Measurements from ENCODE around the gene SKP1. TPM values are rescaled to one million over a fixed set of nuclear protein-coding genes. Genes with fewer than 3 reads are reported as not detected.

The SKP1 gene
- total and polyA plus RNA-seq, 5 experiments from 2014 or later: 250 to 1,312 (median 1,138) TPM

DNA sequence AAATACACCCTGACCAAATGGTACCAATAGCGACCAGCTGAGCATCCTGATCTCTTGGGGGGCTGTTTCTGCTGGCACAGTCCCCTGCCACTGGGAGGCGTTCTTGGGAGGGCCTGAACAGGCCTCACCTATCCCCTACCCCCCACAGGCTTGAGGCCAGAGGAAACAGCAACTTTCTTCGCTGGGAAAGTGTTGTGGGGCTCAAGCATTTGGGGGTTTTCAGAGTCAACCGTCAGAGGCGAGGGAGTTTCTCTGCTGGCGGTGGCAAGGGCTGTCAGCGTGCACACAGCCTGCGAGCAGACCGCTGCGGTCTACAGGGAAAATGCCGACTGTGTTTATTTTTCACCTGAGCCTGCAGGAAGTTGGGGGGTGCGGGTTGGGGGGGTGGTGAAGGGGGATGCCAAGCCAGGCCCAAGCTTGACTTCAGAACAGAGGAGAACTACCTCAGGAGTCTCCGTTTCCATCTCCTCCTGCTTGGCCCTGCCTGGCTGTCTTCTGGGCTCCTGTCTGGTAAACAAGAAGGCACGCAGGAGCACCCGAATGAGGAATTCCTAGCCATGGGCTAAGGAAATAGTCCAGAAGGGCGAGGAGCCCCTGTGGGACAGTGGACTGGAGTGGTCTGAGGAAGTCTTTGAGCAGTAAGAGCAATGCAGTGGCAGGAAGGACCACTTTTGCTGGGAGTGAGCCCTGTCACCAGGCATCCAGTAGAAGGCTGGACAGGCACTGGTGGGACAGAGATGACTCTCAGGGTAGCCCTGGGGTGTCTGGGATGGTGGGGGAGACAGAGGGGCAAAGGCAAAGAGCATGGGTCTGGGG is 44.2 kb downstream of the SKP1 start:
- peak overlapping the region; percentile 91 to 99 (median 97) for H3K27ac Mint-ChIP-seq

DNA sequence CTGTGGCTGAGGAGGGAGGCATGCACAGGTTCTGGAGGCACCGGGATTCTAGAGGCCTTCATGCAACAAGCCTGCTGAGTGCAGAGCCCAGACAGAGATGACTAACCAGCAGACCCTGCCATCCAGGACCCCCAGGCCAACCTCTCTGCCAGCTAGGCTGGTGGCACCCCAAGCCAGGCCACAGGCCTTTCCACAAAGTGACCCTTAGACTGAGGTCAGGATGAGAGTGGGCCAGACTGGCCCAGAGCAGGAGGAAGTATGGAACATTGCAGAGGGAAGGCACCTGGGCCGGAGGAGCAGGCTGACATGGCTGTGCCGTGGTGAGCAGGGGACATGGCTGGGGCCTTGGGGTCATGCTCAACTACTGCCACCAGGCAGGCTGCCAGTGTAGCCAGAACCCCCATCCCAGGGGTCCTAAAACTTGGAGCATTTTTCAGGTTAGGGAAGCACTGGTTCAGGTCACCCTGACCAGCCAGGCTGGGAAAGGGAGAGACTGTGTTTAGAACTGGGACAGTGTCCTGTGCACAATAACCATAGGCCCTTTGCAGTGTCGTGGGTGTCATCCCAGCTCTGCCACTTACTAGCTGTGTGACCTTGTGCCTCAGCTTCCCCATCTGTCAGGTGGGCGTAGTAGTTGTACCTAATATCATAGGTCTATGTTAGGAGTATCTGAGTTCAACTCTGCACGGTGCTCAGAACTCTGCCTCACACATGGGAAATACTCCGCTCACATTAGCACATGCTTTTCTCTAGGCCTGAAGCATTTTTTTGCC is 45.0 kb downstream of the SKP1 start:
- H3K36me3 Mint-ChIP-seq: peaks cover 10 to 90% (median 49%) of the 10 kb centered on the region in 3 donors

More for the DNA sequence above, 44.2 kb downstream of the SKP1 start:
- peak; percentile 72 to 88 for ATAC-seq
- H3K27me3 Mint-ChIP-seq: no peaks in the 10 kb centered on the region
- H3K9me3 Mint-ChIP-seq: no peaks in the 10 kb centered on the region
- H3K36me3 Mint-ChIP-seq: peaks cover 10 to 90% (median 42%) of the 10 kb centered on the region in 3 donors
- peak overlapping the region; percentile 93 to 100 (median 98) for H3K4me3 Mint-ChIP-seq
- POLR2A ChIA-PET: interaction anchor here (0.6 to 1.7 kb wide), 3 partner anchors 44 to 455 kb away, joined by 3 to 11 read pairs (median 8); partner anchors contain the start of genes PPP2CA and SKP1
- peak; percentile 71 to 95 (median 91) for DNase-seq
- peaks cover 50 to 100% (median 98%) of the 10 kb centered on the region in 4 donors for H3K4me1 Mint-ChIP-seq

DNA sequence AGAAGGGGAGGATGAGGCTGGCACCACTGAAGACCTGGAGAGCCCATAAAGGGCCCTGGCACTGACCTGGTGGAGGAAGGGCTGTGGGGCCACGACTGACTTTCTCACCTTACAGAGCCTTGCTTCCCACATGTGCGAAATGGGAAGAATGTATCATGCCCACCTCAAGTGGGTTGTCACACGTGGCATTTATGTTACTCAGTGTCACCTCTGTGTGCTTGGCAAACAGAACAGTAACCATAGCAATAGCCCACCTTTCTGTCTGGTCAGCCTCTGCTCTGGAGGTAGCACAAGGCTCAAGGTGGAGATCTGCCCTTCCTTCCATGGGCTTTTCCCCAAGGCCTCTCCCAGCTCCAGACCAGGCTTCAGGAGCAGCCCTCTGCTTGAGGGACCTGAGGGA is 45.6 kb downstream of the SKP1 start:
- ATAC-seq (no peak), DNase-seq (peak in 1 of 10 donors; percentile 38)
- POLR2A ChIA-PET: no interaction called here
- peak overlapping the region; percentile 91 to 99 (median 97) for H3K27ac Mint-ChIP-seq
- H3K36me3 Mint-ChIP-seq: peaks cover 10 to 91% (median 53%) of the 10 kb centered on the region in 3 donors
- peaks cover 56 to 100% (median 98%) of the 10 kb centered on the region in 4 donors for H3K4me1 Mint-ChIP-seq
- H3K27me3 Mint-ChIP-seq: no peaks in the 10 kb centered on the region
- H3K4me3 Mint-ChIP-seq: peak overlapping the region; percentile 93 to 100 (median 98)
- no peaks in the 10 kb centered on the region for H3K9me3 Mint-ChIP-seq

More for the DNA sequence above, 45.0 kb downstream of the SKP1 start:
- Mint-ChIP-seq H3K4me1 (peaks cover 56 to 100% (median 98%) of the 10 kb centered on the region in 4 donors), H3K9me3 (no peaks in the 10 kb centered on the region), H3K4me3 (peak overlapping the region; percentile 93 to 100 (median 98)), H3K27me3 (no peaks in the 10 kb centered on the region), H3K27ac (peak overlapping the region; percentile 91 to 99 (median 97))
- DNase-seq (peak in 1 of 10 donors; percentile 9), ATAC-seq (no peak)
- POLR2A ChIA-PET: interaction anchor here (0.6 to 1.7 kb wide), 3 partner anchors 45 to 455 kb away, joined by 3 to 11 read pairs (median 8); partner anchors contain the start of genes PPP2CA and SKP1

DNA sequence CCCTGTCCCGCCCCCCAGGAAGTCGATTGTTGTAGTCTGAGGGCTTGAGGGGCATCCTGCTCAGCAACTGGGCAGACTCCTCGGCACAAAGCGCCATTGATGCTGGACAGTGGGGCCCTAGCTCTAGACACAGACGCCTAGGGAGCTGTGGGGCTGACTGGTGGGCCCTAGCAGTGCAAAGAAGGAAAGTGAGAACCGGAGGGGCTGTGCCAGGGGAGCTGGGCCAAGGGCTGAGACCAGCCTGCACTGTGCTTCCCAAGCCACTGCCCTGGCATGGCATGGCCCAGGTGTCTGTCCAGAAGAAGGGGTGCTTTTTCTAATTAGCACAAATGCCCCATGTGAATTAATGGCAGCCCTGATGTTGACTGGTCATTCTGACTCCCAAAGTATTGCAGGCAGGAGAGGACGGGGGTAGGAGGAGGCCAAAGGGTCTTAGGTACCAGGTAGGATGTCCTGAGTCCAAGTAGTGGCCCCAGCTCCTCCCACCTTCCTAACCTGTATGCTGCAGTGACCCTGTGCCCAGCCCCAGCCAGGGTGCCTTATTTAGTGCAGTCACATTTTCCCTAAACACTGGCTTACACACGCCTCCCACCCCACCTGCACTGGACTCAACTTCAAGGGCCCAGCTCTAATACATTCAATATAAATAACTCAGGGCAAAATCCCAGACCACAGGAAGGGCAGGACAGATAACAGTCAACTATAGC is 46.4 kb downstream of the SKP1 start:
- H3K4me3 Mint-ChIP-seq: peak overlapping the region; percentile 93 to 100 (median 98)
- no peaks in the 10 kb centered on the region for H3K27me3 Mint-ChIP-seq
- POLR2A ChIA-PET: interaction anchor here (0.5 to 1.9 kb wide), 3 partner anchors 96 to 463 kb away, joined by 3 to 7 read pairs (median 4); partner anchors contain the start of genes PPP2CA and VDAC1
- DNase-seq (peak in 1 of 10 donors; percentile 22), ATAC-seq (no peak)
- peaks cover 6 to 91% (median 53%) of the 10 kb centered on the region in 3 donors for H3K36me3 Mint-ChIP-seq
- H3K27ac Mint-ChIP-seq: peak overlapping the region; percentile 91 to 99 (median 97)
- peaks cover 56 to 100% (median 98%) of the 10 kb centered on the region in 4 donors for H3K4me1 Mint-ChIP-seq
- no peaks in the 10 kb centered on the region for H3K9me3 Mint-ChIP-seq

DNA sequence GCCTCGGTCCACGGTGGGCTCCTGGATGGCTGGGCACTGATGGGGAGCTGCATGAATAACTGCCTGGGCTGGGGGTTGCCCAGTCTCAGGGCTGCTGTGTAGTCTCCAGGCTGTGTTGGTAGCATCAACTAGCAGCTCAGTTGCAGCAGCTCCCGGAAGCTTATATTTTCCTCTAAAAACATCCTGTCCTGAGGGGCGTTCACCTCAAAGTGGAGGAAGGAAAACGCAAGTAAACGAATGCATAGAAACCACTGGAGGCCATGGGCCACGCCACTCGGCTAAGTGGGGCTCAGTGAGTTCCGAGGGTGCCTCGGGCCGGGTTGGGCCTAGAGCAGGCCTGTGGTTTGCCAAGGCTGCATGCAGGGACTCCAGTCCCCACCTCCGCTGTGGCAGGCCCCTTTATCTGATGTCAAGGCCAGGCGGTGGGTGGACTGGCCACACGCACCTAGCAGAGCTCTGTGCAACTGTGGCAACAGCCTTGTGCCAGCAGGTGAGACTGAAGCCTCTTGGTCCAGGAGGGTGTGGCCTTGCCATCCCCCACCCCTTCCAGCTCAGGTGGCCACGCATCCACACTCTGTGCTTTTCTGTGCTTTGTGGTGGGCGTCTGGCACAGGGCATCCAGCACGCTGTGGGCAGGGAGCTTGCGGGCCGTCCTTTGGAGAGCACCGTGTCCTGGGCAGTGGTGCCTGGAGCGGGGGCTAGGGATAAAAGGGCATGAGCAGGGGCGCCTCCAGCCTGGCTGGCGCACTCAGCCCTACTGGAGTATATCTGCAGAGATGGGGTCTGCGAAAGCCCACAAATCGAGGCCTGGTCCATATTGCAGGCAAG is 47.1 kb downstream of the SKP1 start:
- Mint-ChIP-seq H3K4me1 (peaks cover 52 to 100% (median 98%) of the 10 kb centered on the region in 4 donors), H3K27ac (peak overlapping the region; percentile 91 to 99 (median 97)), H3K4me3 (peak overlapping the region; percentile 93 to 100 (median 98)), H3K9me3 (no peaks in the 10 kb centered on the region), H3K27me3 (no peaks in the 10 kb centered on the region), H3K36me3 (peaks cover 3 to 89% (median 51%) of the 10 kb centered on the region in 3 donors)
- POLR2A ChIA-PET: interaction anchor here (0.5 to 1.9 kb wide), 6 partner anchors 47 to 464 kb away, joined by 3 to 7 read pairs (median 4); partner anchors contain the start of genes PPP2CA and VDAC1
- DNase-seq (peak in 5 of 10 donors; percentile 17 to 66 (median 62)), ATAC-seq (peak; percentile 8 to 10)

DNA sequence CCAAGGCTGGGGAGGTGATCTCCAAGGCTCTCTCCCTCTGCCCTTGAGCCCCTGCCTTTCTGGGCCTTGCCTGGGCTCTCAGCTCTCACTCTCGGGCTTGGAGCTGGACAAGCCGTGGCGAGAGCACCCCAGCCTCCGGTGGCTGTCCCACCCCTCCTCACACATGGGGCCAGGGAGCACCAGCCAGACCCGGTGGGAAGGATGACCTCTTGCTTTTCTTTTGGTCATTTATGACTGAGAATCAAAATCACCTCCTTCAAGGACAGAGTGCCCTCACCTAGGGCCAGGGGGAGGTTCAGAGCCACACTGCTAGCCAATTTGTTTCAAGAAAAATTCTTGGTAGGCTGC is 48.1 kb downstream of the SKP1 start:
- Mint-ChIP-seq H3K4me3 (peak overlapping the region; percentile 93 to 100 (median 98)), H3K36me3 (peaks cover 3 to 92% (median 50%) of the 10 kb centered on the region in 3 donors), H3K27me3 (no peaks in the 10 kb centered on the region), H3K9me3 (no peaks in the 10 kb centered on the region), H3K27ac (peak overlapping the region; percentile 91 to 99 (median 97)), H3K4me1 (peaks cover 53 to 100% (median 98%) of the 10 kb centered on the region in 4 donors)
- DNase-seq: no peak
- POLR2A ChIA-PET: interaction anchor here (1.3 kb wide), 2 partner anchors 48 to 97 kb away, joined by 4 to 5 read pairs; partner anchors contain the start of gene PPP2CA
- no peak for ATAC-seq

DNA sequence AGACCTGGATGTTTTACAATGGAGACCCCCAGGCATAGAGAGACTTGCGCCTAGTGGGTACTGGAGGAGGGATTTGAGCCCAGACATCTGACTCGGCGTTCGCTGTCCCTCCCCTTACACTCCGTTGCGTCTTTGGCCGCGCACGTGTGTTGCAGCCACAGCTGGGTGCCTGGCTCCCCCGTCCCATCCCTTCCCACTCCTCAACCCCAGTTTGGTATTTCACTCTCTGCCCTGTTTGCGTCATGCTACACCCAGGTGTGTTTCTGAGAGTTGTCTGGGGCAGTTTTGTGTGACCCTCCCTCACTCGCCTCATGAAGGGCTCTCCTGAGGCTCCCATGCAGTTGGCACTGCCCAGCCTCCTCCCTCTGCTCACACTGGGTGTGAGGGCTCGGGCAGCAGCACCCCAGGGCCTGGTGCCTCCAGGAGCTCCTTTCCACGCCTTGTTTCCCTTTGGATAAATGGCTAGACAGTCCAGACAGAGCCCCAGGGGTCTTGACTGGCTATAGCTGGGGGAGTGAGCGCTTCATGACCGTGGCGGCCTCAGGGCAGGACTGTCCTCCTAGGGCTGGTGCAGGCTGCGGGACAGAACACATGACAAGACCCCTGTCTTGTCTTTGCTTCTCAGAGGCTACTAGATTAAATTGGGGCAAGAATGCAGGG is 48.6 kb downstream of the SKP1 start:
- Mint-ChIP-seq H3K27me3 (no peaks in the 10 kb centered on the region), H3K4me1 (peaks cover 56 to 100% (median 97%) of the 10 kb centered on the region in 4 donors), H3K27ac (peak overlapping the region; percentile 91 to 99 (median 97)), H3K36me3 (peaks cover 3 to 93% (median 55%) of the 10 kb centered on the region in 3 donors), H3K4me3 (peak overlapping the region; percentile 93 to 100 (median 98)), H3K9me3 (no peaks in the 10 kb centered on the region)
- no peak for ATAC-seq
- DNase-seq: no peak
- POLR2A ChIA-PET: interaction anchor here (1.3 kb wide), 2 partner anchors 48 to 98 kb away, joined by 4 to 5 read pairs; partner anchors contain the start of gene PPP2CA

DNA sequence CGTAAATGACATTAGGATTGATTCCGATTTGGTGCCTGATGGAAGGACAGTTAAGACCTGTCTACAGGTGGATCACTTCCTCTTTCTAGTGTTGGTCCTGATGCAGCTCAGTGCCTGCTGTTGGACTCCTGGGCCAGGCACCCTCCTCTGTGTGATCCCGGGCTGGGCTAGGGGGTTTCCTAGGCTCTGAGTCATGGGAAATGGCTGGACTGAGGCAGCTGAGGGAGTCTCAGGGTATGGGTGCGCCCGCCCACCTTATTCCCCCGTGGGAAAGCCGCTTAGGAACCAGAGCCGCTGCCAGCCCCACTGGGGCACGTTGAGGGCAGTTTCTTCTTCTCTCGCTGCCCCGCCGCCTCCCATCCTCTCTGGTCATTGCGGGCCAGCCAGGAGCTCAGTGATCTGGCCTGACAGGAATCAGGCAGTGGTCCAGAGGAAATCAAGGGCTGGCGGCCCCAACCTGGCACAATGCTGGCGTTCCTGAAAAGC is 49.3 kb downstream of the SKP1 start:
- Mint-ChIP-seq H3K4me3 (peak overlapping the region; percentile 93 to 100 (median 98)), H3K36me3 (peaks cover 3 to 93% (median 52%) of the 10 kb centered on the region in 3 donors), H3K9me3 (no peaks in the 10 kb centered on the region), H3K4me1 (peaks cover 54 to 100% (median 96%) of the 10 kb centered on the region in 4 donors), H3K27me3 (no peaks in the 10 kb centered on the region), H3K27ac (peak overlapping the region; percentile 91 to 99 (median 97))
- DNase-seq (peak in 3 of 10 donors; percentile 44 to 73 (median 70)), ATAC-seq (no peak)
- POLR2A ChIA-PET: interaction anchor here (1.0 kb wide), 1 partner anchor 122 kb away, joined by 3 read pairs; the partner anchor contains the start of gene VDAC1

DNA sequence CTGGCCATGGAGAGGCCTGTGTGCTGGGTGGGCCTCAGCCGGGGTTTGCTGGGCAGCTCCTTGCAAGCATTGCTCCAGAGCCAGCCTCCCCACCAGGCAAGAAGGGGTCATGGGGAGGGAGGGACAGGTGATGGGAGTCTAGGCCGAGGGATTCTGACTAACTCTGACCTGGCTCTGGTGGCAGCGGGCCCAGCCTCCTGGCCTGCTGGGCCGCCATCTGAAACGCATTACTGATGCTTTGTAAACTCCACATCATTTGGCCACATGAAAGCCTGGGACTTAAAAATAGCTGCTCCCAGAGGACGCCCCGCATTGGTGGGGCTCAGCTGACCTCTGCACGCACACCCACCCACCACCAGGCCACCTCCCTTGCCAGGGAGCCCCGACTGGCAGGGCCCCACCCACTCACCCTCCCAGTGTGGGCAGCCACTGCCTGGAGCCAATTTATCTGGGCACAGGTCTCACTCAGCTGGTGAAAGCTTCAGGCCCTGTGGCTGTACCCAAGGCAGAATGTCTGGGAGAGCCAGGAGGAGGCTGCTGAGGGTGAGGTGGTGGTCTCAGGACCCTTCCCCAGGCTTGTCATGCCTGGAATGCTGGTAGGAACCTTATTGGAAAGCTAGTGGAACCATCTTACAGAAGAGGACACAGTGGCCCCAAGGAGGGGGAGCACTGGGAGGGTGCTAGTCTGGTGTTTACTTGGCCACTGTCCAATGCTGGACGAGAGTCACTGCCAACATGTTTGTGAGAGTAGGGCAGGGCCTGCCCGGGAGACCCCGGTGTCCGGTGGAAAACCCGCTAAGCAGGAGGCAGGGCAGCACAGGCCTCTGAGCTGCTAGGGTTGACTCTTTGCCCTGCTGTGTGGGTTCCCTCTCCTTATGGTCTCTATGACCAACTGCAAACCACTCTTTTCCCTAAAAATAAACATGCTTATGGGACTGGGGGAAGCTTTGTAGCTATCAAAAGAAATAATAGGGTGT is 51.4 kb downstream of the SKP1 start:
- peaks cover 3 to 92% (median 61%) of the 10 kb centered on the region in 3 donors for H3K36me3 Mint-ChIP-seq
- no peak for DNase-seq
- POLR2A ChIA-PET: interaction anchor here (0.6 to 3.3 kb wide), 3 partner anchors 52 to 401 kb away, joined by 3 to 12 read pairs (median 4); partner anchors contain the start of genes JADE2 and SKP1
- peak overlapping the region; percentile 91 to 99 (median 97) for H3K27ac Mint-ChIP-seq
- no peak for ATAC-seq
- H3K4me3 Mint-ChIP-seq: peak overlapping the region; percentile 93 to 100 (median 98)
- peaks cover 47 to 100% (median 91%) of the 10 kb centered on the region in 4 donors for H3K4me1 Mint-ChIP-seq
- H3K9me3 Mint-ChIP-seq: no peaks in the 10 kb centered on the region
- H3K27me3 Mint-ChIP-seq: no peaks in the 10 kb centered on the region
